Neuronal stem cell (in vitro differentiated cells): Measurements from ENCODE around the gene CREB1.
A peak's percentile ranks its signal among the peaks of the same experiment; 100 is the strongest.

ENCODE experiments used
- DNase-seq: peaks from one replicate; pipeline ENCODE4 v3.0.0-alpha.2; 2013; ENCODE audit warnings: low spot score
- H2AFZ ChIP-seq: one replicate; pipeline ENCODE4 v1.6.1; 2013; ENCODE audit warnings: mild to moderate bottlenecking, low read length, inconsistent platforms
- H2AK5ac ChIP-seq: 2 replicates; pipeline ENCODE4 v1.6.1; 2013; ENCODE audit warnings: low read depth, mild to moderate bottlenecking, inconsistent platforms, low read length, moderate library complexity, mixed read lengths
- H2BK120ac ChIP-seq: 2 replicates; pipeline ENCODE4 v1.6.1; 2013; ENCODE audit warnings: low read depth, mild to moderate bottlenecking, inconsistent platforms, low read length, moderate library complexity, mixed read lengths
- H2BK12ac ChIP-seq: one replicate; pipeline ENCODE4 v1.6.1; 2013; ENCODE audit warnings: low read length, inconsistent platforms
- H2BK15ac ChIP-seq: 2 replicates; pipeline ENCODE4 v1.6.1; 2013; ENCODE audit warnings: mild to moderate bottlenecking, low read length, inconsistent platforms, mixed read lengths
- H2BK5ac ChIP-seq: one replicate; pipeline ENCODE4 v1.6.1; 2013; ENCODE audit warnings: inconsistent platforms, mild to moderate bottlenecking, low read length, moderate library complexity
- H3K14ac ChIP-seq: one replicate; pipeline ENCODE4 v1.6.1; 2013; ENCODE audit warnings: low read length, inconsistent platforms
- H3K18ac ChIP-seq: 2 replicates; pipeline ENCODE4 v1.6.1; 2013; ENCODE audit warnings: low read length, inconsistent platforms
- H3K23ac ChIP-seq: 2 replicates; pipeline ENCODE4 v1.6.1; 2013; ENCODE audit warnings: low read depth, mild to moderate bottlenecking, mixed read lengths, low read length, inconsistent platforms; ENCODE audit not compliant: poor library complexity
- H3K27ac ChIP-seq: replicated peaks from 3 replicates; pipeline ENCODE4 v1.5.1; 2013; ENCODE audit warnings: low read length, inconsistent platforms
- H3K27me3 ChIP-seq, 3 experiments: 2 replicates each; pipeline ENCODE4 v1.6.1; 2013; ENCODE audit warnings: low read length in 3 of 3, mild to moderate bottlenecking in 2 of 3, inconsistent platforms in 1 of 3, low read depth in 1 of 3, mixed read lengths in 1 of 3, moderate library complexity in 1 of 3; ENCODE audit not compliant: control insufficient read depth in 3 of 3, insufficient read depth in 3 of 3
- H3K36me3 ChIP-seq, 2 donors: replicated peaks in 1 of 2; 2 replicates each; pipeline ENCODE4 v1.6.1; 2013; ENCODE audit warnings: low read length in 2 of 2; ENCODE audit not compliant: control insufficient read depth in 2 of 2, insufficient read depth in 2 of 2
- H3K4ac ChIP-seq: 2 replicates; pipeline ENCODE4 v1.6.1; 2013; ENCODE audit warnings: inconsistent platforms, mild to moderate bottlenecking, low read length, moderate library complexity
- H3K4me1 ChIP-seq, 2 donors: 1 replicate in 1 of 2; 2 replicates in 1 of 2; pipeline ENCODE4 v1.6.1; 2013; ENCODE audit warnings: low read length in 2 of 2, low read depth in 1 of 2; ENCODE audit not compliant: control insufficient read depth in 2 of 2, insufficient read depth in 1 of 2
- H3K4me2 ChIP-seq: one replicate; pipeline ENCODE4 v1.6.1; 2013; ENCODE audit warnings: mild to moderate bottlenecking, low read length, inconsistent platforms; ENCODE audit not compliant: insufficient read depth, poor library complexity, severe bottlenecking
- H3K4me3 ChIP-seq, 2 donors: 2 replicates each; pipeline ENCODE4 v1.5.1; 2013; ENCODE audit warnings: low read length in 2 of 2, mild to moderate bottlenecking in 2 of 2, inconsistent platforms in 1 of 2, moderate library complexity in 1 of 2
- H3K79me1 ChIP-seq: one replicate; pipeline ENCODE4 v1.6.1; 2013; ENCODE audit warnings: low read depth, mild to moderate bottlenecking, inconsistent platforms, low read length, moderate library complexity
- H3K9ac ChIP-seq: one replicate; pipeline ENCODE4 v1.6.1; 2013; ENCODE audit warnings: mild to moderate bottlenecking, low read depth, low read length, inconsistent platforms; ENCODE audit not compliant: poor library complexity
- H3K9me3 ChIP-seq, 2 donors: replicated peaks in 1 of 2; 2 replicates each; pipeline versions ENCODE3 to v1.6.1; 2013; ENCODE audit warnings: low read length in 2 of 2, mild to moderate bottlenecking in 2 of 2, inconsistent platforms in 1 of 2, low read depth in 1 of 2, mixed read lengths in 1 of 2, moderate library complexity in 1 of 2; ENCODE audit not compliant: control insufficient read depth in 2 of 2, insufficient read depth in 1 of 2
- H4K8ac ChIP-seq: one replicate; pipeline ENCODE4 v1.6.1; 2013; ENCODE audit warnings: low read depth, mild to moderate bottlenecking, inconsistent platforms, low read length, moderate library complexity
- H4K91ac ChIP-seq: one replicate; pipeline ENCODE4 v1.6.1; 2013; ENCODE audit warnings: low read length, low read depth, mild to moderate bottlenecking, inconsistent platforms; ENCODE audit not compliant: poor library complexity
- WGBS, 2 donors: extraction: QIAGEN DNeasy Blood & Tissue Kit; methylation state at CpG; one replicate each; pipeline ENCODE4 v1.1.7; 2013; ENCODE audit warnings: missing lambda C conversion rate in 2 of 2, mixed read lengths in 1 of 2; ENCODE audit not compliant: insufficient read length in 2 of 2, insufficient replicate concordance in 1 of 2; ENCODE audit errors: extremely low coverage in 2 of 2; 5-methylcytosine and 5-hydroxymethylcytosine counted together

Gene CREB1

GRCh38 chr2:207506426-207506825, 23.3 kb upstream of the CREB1 start:
- no peak overlapping the region for H3K18ac ChIP-seq
- no peak overlapping the region for H2AFZ ChIP-seq
- WGBS, 2 donors, result no CpG with 5 or more reads among the region's 1 CpG
- DNase-seq, result no peak
- no peaks in the 10 kb centered on the region for H3K9me3 ChIP-seq
- no peak overlapping the region for H3K14ac ChIP-seq
- no peak overlapping the region for H3K4ac ChIP-seq
- no peaks in the 10 kb centered on the region for H3K27me3 ChIP-seq
- no peak overlapping the region for H4K8ac ChIP-seq
- no peaks in the 10 kb centered on the region for H3K36me3 ChIP-seq
- H2BK5ac ChIP-seq, result no peak overlapping the region
- no peak overlapping the region for H4K91ac ChIP-seq
- H3K23ac ChIP-seq, result no peak overlapping the region
- H2BK12ac ChIP-seq, result no peak overlapping the region
- no peak overlapping the region for H2AK5ac ChIP-seq
- H3K27ac ChIP-seq, result no peak overlapping the region
- H3K79me1 ChIP-seq, result peaks cover under 1% of the 10 kb centered on the region
- H3K4me2 ChIP-seq, result no peak overlapping the region
- no peak overlapping the region for H2BK120ac ChIP-seq
- H2BK15ac ChIP-seq, result no peak overlapping the region
- peaks cover 16 to 23% of the 10 kb centered on the region in 2 donors for H3K4me1 ChIP-seq
- no peak overlapping the region for H3K9ac ChIP-seq
- H3K4me3 ChIP-seq, result no peak overlapping the region

- Histone ChIP-seq H2BK12ac (no peak overlapping the region), H3K4me1 (peaks cover 2 to 9% of the 10 kb centered on the region in 2 donors), H3K4me3 (no peak overlapping the region), H3K36me3 (no peaks in the 10 kb centered on the region), H3K14ac (no peak overlapping the region), H2BK120ac (no peak overlapping the region), H2BK15ac (no peak overlapping the region), H3K27ac (no peak overlapping the region), H3K18ac (no peak overlapping the region), H2AK5ac (no peak overlapping the region), H2BK5ac (no peak overlapping the region), H3K4me2 (no peak overlapping the region), H4K91ac (no peak overlapping the region), H3K23ac (no peak overlapping the region), H3K9me3 (no peaks in the 10 kb centered on the region), H3K9ac (no peak overlapping the region), H3K27me3 (no peaks in the 10 kb centered on the region), H3K79me1 (peaks cover 2% of the 10 kb centered on the region), H3K4ac (no peak overlapping the region), H4K8ac (no peak overlapping the region), H2AFZ (no peak overlapping the region)
- DNase-seq, result no peak
- WGBS, 2 donors, result no CpG with 5 or more reads among the region's 1 CpG
These were observed 19.6 kb upstream of the CREB1 start for GRCh38 chr2:207510148-207510547.

GRCh38 chr2:207511851-207512250, 17.9 kb upstream of the CREB1 start:
- no CpG with 5 or more reads among the region's 2 CpGs for WGBS, 2 donors
- Histone ChIP-seq H2BK15ac (no peak overlapping the region), H3K9me3 (no peaks in the 10 kb centered on the region), H3K36me3 (no peaks in the 10 kb centered on the region), H3K4me2 (no peak overlapping the region), H3K23ac (no peak overlapping the region), H3K27ac (no peak overlapping the region), H2AFZ (no peak overlapping the region), H2BK5ac (no peak overlapping the region), H3K14ac (no peak overlapping the region), H2BK120ac (no peak overlapping the region), H2BK12ac (no peak overlapping the region), H4K8ac (no peak overlapping the region), H2AK5ac (no peak overlapping the region), H4K91ac (no peak overlapping the region), H3K18ac (peak overlapping the region; percentile 66), H3K4me3 (no peak overlapping the region), H3K9ac (no peak overlapping the region), H3K27me3 (no peaks in the 10 kb centered on the region), H3K4ac (no peak overlapping the region), H3K79me1 (peaks cover 2% of the 10 kb centered on the region), H3K4me1 (no peaks in the 10 kb centered on the region)
- no peak for DNase-seq

GRCh38 chr2:207512356-207512755, 17.4 kb upstream of the CREB1 start:
- Histone ChIP-seq H2AFZ (no peak overlapping the region), H3K27me3 (no peaks in the 10 kb centered on the region), H3K4me1 (no peaks in the 10 kb centered on the region), H3K79me1 (peaks cover 2% of the 10 kb centered on the region), H3K9me3 (no peaks in the 10 kb centered on the region), H3K27ac (no peak overlapping the region), H2BK120ac (no peak overlapping the region), H2BK15ac (no peak overlapping the region), H3K23ac (no peak overlapping the region), H3K14ac (no peak overlapping the region), H2BK5ac (no peak overlapping the region), H3K9ac (no peak overlapping the region), H4K91ac (no peak overlapping the region), H3K4ac (no peak overlapping the region), H3K4me2 (no peak overlapping the region), H4K8ac (no peak overlapping the region), H2AK5ac (no peak overlapping the region), H3K36me3 (no peaks in the 10 kb centered on the region), H3K18ac (no peak overlapping the region), H3K4me3 (no peak overlapping the region), H2BK12ac (no peak overlapping the region)
- no CpG with 5 or more reads among the region's 3 CpGs for WGBS, 2 donors
- DNase-seq, result no peak
